Astrocyte (in vitro differentiated cells and primary cell): Measurements from ENCODE around the gene UBE2L6. TPM values are rescaled to one million over a fixed set of nuclear protein-coding genes. Genes with fewer than 3 reads are reported as not detected.

Source experiments
- DNase-seq: peaks from one replicate; pipeline ENCODE4 v3.0.0-alpha.2; 2010; ENCODE audit warnings: low read depth
- FAIRE-seq: peaks from 2 replicates; lab custom pipeline; 2011; peaks lifted over from hg19 to GRCh38; lab: Jason Lieb, UNC
- H2AFZ ChIP-seq: 2 replicates; pipeline ENCODE4 v1.6.0; 2012; ENCODE audit warnings: low read depth, low read length, inconsistent platforms
- H3K27ac ChIP-seq: 2 replicates; pipeline ENCODE4 v1.5.1; 2011; ENCODE audit warnings: low read depth, low read length, inconsistent platforms
- H3K27me3 ChIP-seq: 2 replicates; pipeline ENCODE4 v1.6.0; 2011; ENCODE audit warnings: low read length, inconsistent platforms; ENCODE audit not compliant: insufficient read depth
- H3K36me3 ChIP-seq: 2 replicates; pipeline ENCODE4 v1.5.1; 2011; ENCODE audit warnings: low read length, inconsistent platforms; ENCODE audit not compliant: insufficient read depth
- H3K4me1 ChIP-seq: 2 replicates; pipeline ENCODE4 v1.5.1; 2011; ENCODE audit warnings: low read length, inconsistent platforms; ENCODE audit not compliant: insufficient read depth
- H3K4me2 ChIP-seq: 2 replicates; pipeline ENCODE4 v1.6.0; 2012; ENCODE audit warnings: low read length, inconsistent platforms
- H3K4me3 ChIP-seq: 2 replicates; pipeline ENCODE4 v1.5.1; 2011; ENCODE audit warnings: low read depth, mild to moderate bottlenecking, low read length, inconsistent platforms; ENCODE audit not compliant: insufficient read depth
- H3K79me2 ChIP-seq: 2 replicates; pipeline ENCODE4 v1.6.0; 2012; ENCODE audit warnings: mild to moderate bottlenecking, low read length, inconsistent platforms; ENCODE audit not compliant: insufficient read depth
- H3K9ac ChIP-seq: 2 replicates; pipeline ENCODE4 v1.6.0; 2012; ENCODE audit warnings: mild to moderate bottlenecking, low read length, inconsistent platforms
- H3K9me3 ChIP-seq: 2 replicates; pipeline ENCODE4 v1.5.1; 2012; ENCODE audit warnings: low read depth, mild to moderate bottlenecking, low read length, inconsistent platforms; ENCODE audit not compliant: insufficient read depth
- H4K20me1 ChIP-seq: 2 replicates; pipeline ENCODE4 v1.6.0; 2012; ENCODE audit warnings: low read length, inconsistent platforms; ENCODE audit not compliant: insufficient read depth
- H3K27ac Mint-ChIP-seq: one replicate; pipeline ENCODE4 v1.8.0; 2021; ENCODE audit warnings: mild to moderate bottlenecking, mixed read lengths; ENCODE audit not compliant: unreplicated experiment
- H3K27me3 Mint-ChIP-seq: one replicate; pipeline ENCODE4 v1.8.0; 2021; ENCODE audit warnings: low read depth, mixed read lengths; ENCODE audit not compliant: unreplicated experiment
- H3K36me3 Mint-ChIP-seq: one replicate; pipeline ENCODE4 v1.8.0; 2021; ENCODE audit warnings: low read depth, mixed read lengths; ENCODE audit not compliant: unreplicated experiment
- H3K4me1 Mint-ChIP-seq: one replicate; pipeline ENCODE4 v1.8.0; 2021; ENCODE audit warnings: low read depth, mixed read lengths; ENCODE audit not compliant: unreplicated experiment
- H3K4me3 Mint-ChIP-seq: one replicate; pipeline ENCODE4 v1.8.0; 2021; ENCODE audit warnings: mild to moderate bottlenecking, moderate library complexity, mixed read lengths; ENCODE audit not compliant: unreplicated experiment
- H3K9me3 Mint-ChIP-seq: one replicate; pipeline ENCODE4 v1.8.0; 2021; ENCODE audit warnings: mild to moderate bottlenecking, mixed read lengths; ENCODE audit not compliant: unreplicated experiment
- EZH2 ChIP-seq: IDR thresholded peaks from 2 replicates; pipeline ENCODE4 v1.6.1; 2012; ENCODE audit warnings: mild to moderate bottlenecking, low read length, inconsistent platforms; ENCODE audit not compliant: insufficient read depth
- total RNA-seq: library from RNA; stranded (reverse); gene quantifications from 2 replicates; pipeline ENCODE4 v1.2.1, GENCODE V29; 2021
- TF ChIP-seq, protein P1 (sequence below): IDR thresholded peaks from 2 replicates; pipeline ENCODE4 v1.5.1; 2011; ENCODE audit warnings: low read depth, mild to moderate bottlenecking, inconsistent platforms, low read length, moderate library complexity; ENCODE audit not compliant: insufficient read depth

The UBE2L6 gene
- total RNA-seq, 1 donor from 2014 or later = 159 TPM

DNA sequence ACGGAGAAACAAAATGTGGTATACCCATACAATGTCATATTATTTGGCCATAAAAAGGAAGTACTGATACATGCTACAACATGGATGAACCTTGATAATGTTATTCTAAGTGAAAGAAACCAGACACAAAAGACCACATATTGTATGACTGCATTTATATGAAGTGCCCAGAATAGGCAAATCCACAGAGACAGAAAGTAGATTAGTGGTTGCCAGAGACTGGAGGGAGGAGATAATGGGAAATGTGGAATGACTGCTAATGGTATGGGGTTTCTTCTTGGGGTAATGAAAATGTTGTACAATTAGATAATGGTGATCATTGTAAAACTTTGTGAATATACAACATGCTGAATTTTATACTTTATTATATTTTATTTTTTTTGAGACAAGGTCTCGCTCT, 46.4 kb downstream of the UBE2L6 start:
- Mint-ChIP-seq H3K9me3 (no peaks in the 10 kb centered on the region), H3K36me3 (peaks cover 3% of the 10 kb centered on the region), H3K27ac (no peak overlapping the region), H3K27me3 (peaks cover 19% of the 10 kb centered on the region), H3K4me1 (no peaks in the 10 kb centered on the region), H3K4me3 (no peak overlapping the region)
- DNase-seq = no peak
- Histone ChIP-seq H3K9ac (no peak overlapping the region), H4K20me1 (no peaks in the 10 kb centered on the region), H3K4me3 (no peak overlapping the region), H3K4me1 (peaks cover under 1% of the 10 kb centered on the region), H2AFZ (no peak overlapping the region), H3K27ac (no peak overlapping the region), H3K79me2 (no peaks in the 10 kb centered on the region), H3K27me3 (no peaks in the 10 kb centered on the region), H3K36me3 (peaks cover 3% of the 10 kb centered on the region), H3K9me3 (no peaks in the 10 kb centered on the region), H3K4me2 (no peak overlapping the region)
- no peak for FAIRE-seq
- TF ChIP-seq, protein P1, sequence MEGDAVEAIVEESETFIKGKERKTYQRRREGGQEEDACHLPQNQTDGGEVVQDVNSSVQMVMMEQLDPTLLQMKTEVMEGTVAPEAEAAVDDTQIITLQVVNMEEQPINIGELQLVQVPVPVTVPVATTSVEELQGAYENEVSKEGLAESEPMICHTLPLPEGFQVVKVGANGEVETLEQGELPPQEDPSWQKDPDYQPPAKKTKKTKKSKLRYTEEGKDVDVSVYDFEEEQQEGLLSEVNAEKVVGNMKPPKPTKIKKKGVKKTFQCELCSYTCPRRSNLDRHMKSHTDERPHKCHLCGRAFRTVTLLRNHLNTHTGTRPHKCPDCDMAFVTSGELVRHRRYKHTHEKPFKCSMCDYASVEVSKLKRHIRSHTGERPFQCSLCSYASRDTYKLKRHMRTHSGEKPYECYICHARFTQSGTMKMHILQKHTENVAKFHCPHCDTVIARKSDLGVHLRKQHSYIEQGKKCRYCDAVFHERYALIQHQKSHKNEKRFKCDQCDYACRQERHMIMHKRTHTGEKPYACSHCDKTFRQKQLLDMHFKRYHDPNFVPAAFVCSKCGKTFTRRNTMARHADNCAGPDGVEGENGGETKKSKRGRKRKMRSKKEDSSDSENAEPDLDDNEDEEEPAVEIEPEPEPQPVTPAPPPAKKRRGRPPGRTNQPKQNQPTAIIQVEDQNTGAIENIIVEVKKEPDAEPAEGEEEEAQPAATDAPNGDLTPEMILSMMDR = no peak
- TF ChIP-seq EZH2 = no peak

DNA sequence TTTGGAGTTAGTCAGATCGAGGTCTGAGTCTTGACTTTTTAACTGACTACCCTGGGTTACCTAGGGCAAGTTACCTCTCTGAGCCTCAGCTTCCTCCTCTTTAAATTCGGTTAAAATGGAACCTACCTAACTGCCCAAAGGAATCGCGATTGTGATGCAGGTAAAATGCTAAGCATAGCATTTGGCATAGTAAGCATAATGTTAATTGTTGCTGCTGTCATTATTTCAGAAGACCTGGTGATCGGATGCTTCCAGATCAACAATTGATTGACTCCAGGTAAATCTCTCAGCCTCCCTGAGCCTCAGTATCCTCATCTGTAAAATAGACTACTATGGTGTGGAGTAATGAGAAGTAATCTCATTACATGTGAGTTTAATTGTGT, 51.4 kb downstream of the UBE2L6 start:
- H3K9me3 Mint-ChIP-seq = no peaks in the 10 kb centered on the region
- peak overlapping the region; percentile 94 for H3K4me3 Mint-ChIP-seq
- Histone ChIP-seq H3K9me3 (no peaks in the 10 kb centered on the region), H3K36me3 (no peaks in the 10 kb centered on the region), H3K27ac (no peak overlapping the region), H4K20me1 (peaks cover 7% of the 10 kb centered on the region), H3K4me2 (peak overlapping the region; percentile 92), H3K4me1 (peaks cover 11% of the 10 kb centered on the region), H3K4me3 (peak overlapping the region; percentile 73), H3K27me3 (no peaks in the 10 kb centered on the region), H3K9ac (peak overlapping the region; percentile 76), H2AFZ (peak overlapping the region; percentile 85), H3K79me2 (no peaks in the 10 kb centered on the region)
- H3K27ac Mint-ChIP-seq = no peak overlapping the region
- peaks cover 24% of the 10 kb centered on the region for H3K27me3 Mint-ChIP-seq
- H3K36me3 Mint-ChIP-seq = no peaks in the 10 kb centered on the region
- DNase-seq (no peak), FAIRE-seq (no peak)
- H3K4me1 Mint-ChIP-seq = no peaks in the 10 kb centered on the region
- TF ChIP-seq, protein P1 = no peak
- TF ChIP-seq EZH2 = no peak

DNA sequence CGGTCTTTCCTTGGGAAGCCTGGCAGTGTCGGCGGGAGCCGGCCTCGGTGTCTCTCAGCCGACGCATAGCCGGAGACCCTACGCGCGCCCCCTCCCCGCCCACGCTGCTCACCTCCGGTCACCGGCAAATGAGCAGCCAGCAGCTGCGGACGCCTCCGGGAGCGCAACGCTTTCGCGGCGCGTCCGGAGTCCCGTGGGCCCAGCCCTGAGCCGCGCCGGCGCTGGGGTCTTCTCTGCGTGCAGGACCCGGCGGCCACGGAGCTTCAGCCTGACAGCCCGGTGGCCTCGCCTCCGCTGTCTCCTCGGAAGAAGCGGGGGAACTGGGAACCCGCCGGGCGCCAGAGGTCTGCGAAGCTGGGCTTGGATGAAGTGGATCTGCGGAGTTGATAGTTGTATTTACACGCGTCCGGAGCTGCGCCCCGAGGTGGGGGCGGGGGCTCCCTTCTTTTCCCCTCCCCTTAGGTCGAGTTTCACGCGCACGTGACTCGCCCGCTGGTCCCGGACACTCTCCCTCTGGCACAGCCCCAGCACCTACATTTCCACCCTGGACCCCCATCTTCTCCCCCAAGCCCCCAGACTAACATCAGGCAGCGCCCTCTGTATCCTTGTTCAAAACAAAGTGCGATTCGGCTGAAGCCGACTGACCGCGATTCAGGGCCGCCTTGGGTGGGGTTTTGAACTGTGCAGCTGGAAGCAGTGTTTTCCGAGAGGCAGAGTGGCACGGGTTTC, 52.0 kb downstream of the UBE2L6 start, which contains the start of gene SLC43A1:
SLC43A1 (minus strand) TSS at position 371 of the 729 bp plus-strand sequence. CDS start 1,591 bp downstream, outside the sequence.
- TF ChIP-seq, protein P1 = no peak
- no peak for TF ChIP-seq EZH2
- Histone ChIP-seq H3K9me3 (no peaks in the 10 kb centered on the region), H3K27me3 (no peaks in the 10 kb centered on the region), H3K4me3 (peak within 1 kb of the TSS; percentile 73), H2AFZ (peak within 1 kb of the TSS; percentile 85), H3K27ac (no peak within 1 kb of the TSS), H3K79me2 (no peaks in the 10 kb centered on the region), H3K4me2 (peak within 1 kb of the TSS; percentile 92), H3K9ac (peak within 1 kb of the TSS; percentile 76), H3K36me3 (no peaks in the 10 kb centered on the region), H3K4me1 (peaks cover 11% of the 10 kb centered on the region), H4K20me1 (peaks cover 7% of the 10 kb centered on the region)
- Mint-ChIP-seq H3K36me3 (no peaks in the 10 kb centered on the region), H3K27me3 (peaks cover 24% of the 10 kb centered on the region), H3K4me3 (peak within 1 kb of the TSS; percentile 94), H3K4me1 (no peaks in the 10 kb centered on the region), H3K9me3 (no peaks in the 10 kb centered on the region), H3K27ac (no peak within 1 kb of the TSS)
- FAIRE-seq (no peak), DNase-seq (peak; percentile 39)
